Peyer's patch (tissue), 4 donors: ENCODE measurements around the gene NKX1-2.

ENCODE experiments used
- CTCF ChIP-seq, 6 experiments: fragments of 450-650 bp in 4 of 6; fragments of 200-600 bp in 2 of 6; sonication (generic) in 1 of 6; IDR thresholded peaks; one replicate each; pipeline ENCODE4 v1.5.1; 2017 to 2019; ENCODE audit warnings: antibody characterized with exemption in 6 of 6, mild to moderate bottlenecking in 3 of 6, moderate library complexity in 1 of 6
- POLR2A ChIP-seq, 2 donors: fragments of 450-650 bp; IDR thresholded peaks; one replicate each; pipeline ENCODE4 v1.5.1; 2017; ENCODE audit warnings: antibody characterized with exemption in 2 of 2, mild to moderate bottlenecking in 2 of 2, moderate library complexity in 2 of 2

DNA sequence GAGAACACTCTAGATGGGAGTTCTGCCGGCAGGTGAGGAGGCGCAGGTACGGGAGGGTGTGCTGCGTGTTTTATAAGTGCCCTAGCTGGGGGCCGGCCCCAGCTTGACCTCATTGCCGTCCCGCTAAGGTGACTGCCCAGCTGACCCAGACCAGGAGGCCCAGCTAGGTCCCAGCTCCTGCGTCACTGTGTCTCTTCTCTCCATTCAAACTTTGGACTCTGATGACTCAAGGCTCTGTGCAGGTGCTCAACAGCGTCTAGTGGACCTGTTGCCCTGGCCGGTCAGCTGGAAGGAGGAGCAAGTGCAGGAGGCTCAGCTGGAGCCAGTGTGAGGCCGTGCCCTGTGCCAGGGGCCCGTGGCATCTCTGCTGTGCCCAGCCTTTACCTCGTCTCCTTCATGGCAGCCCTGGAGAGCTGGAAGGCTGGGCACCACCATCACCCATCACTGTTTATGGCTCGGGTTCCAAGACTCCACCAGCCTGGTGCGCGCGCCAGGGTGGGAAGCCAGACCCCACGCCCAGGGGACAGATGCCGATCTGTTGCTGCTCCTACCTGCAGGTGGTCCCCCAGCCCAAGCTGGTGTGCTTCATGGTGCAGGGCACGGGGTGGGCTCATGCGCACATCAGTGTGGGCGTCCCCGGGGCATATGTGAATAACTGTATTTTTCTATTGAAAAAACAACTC is 26.3 kb upstream of the NKX1-2 start:
- no peak for TF ChIP-seq CTCF (IDR thresholded peaks at IDR 0.05)
- TF ChIP-seq POLR2A (IDR thresholded peaks at IDR 0.05), result peak in 1 of 2 donors; percentile 52
